SK-N-MC (cell line): ENCODE results near the gene FIS1.

ENCODE experiments used
- EZH2 ChIP-seq: fragments of 200-600 bp; sonication (generic); IDR thresholded peaks from one replicate; pipeline ENCODE4 v1.6.1; 2017; ENCODE audit warnings: antibody characterized with exemption
- FOXP2 ChIP-seq: optimal IDR thresholded peaks from 2 replicates; pipeline ENCODE3; 2011; ENCODE audit warnings: mild to moderate bottlenecking, moderate library complexity; ENCODE audit not compliant: insufficient read depth; ENCODE audit errors: extremely low read length, control extremely low read depth
- POLR2AphosphoS5 ChIP-seq: IDR thresholded peaks from 2 replicates; pipeline ENCODE4 v1.6.1; 2012; ENCODE audit warnings: mild to moderate bottlenecking, low read depth, low read length, borderline replicate concordance

- TF ChIP-seq POLR2AphosphoS5 (no peak), EZH2 (no peak), FOXP2 (no peak)
Observed at GRCh38 chr7:101236292-101236835, 8.5 kb downstream of the FIS1 start.
